IgD-negative memory B cell (primary cell): ENCODE measurements around the gene APOOL. TPM values are rescaled to one million over a fixed set of nuclear protein-coding genes. Genes with fewer than 3 reads are reported as not detected.
"Not testable (repeated sequence)": the region's sequence is repeated elsewhere in the genome, so short reads cannot be mapped to it uniquely, and the experiment has no call there.

ENCODE experiments used
- H3K27ac Mint-ChIP-seq, 3 donors: one replicate each; pipeline ENCODE4 v1.8.0; 2020 to 2022; ENCODE audit warnings: mild to moderate bottlenecking in 3 of 3, mixed read lengths in 3 of 3, moderate library complexity in 1 of 3
- H3K27me3 Mint-ChIP-seq: one replicate; pipeline ENCODE4 v1.8.0; 2021; ENCODE audit warnings: mixed read lengths
- H3K36me3 Mint-ChIP-seq: one replicate; pipeline ENCODE4 v1.8.0; 2020; ENCODE audit warnings: mild to moderate bottlenecking, mixed read lengths
- H3K4me1 Mint-ChIP-seq, 3 donors: one replicate each; pipeline ENCODE4 v1.8.0; 2020 to 2022; ENCODE audit warnings: mixed read lengths in 3 of 3, mild to moderate bottlenecking in 1 of 3
- H3K4me3 Mint-ChIP-seq, 4 donors: one replicate each; pipeline ENCODE4 v1.8.0; 2020 to 2022; ENCODE audit warnings: mild to moderate bottlenecking in 4 of 4, mixed read lengths in 4 of 4, moderate library complexity in 3 of 4
- H3K9me3 Mint-ChIP-seq, 3 donors: one replicate each; pipeline ENCODE4 v1.8.0; 2020 to 2021; ENCODE audit warnings: mixed read lengths in 3 of 3, mild to moderate bottlenecking in 1 of 3
- polyA plus RNA-seq: library from polyadenylated mRNA; unstranded; fragments of 300-500 nt; fragmentation: Illumina TruSeq; gene quantifications from one replicate; pipeline ENCODE4 v1.2.3, GENCODE V29; 2021

Gene APOOL
- polyA plus RNA-seq, 1 donor from 2014 or later, result 5.9 TPM

DNA sequence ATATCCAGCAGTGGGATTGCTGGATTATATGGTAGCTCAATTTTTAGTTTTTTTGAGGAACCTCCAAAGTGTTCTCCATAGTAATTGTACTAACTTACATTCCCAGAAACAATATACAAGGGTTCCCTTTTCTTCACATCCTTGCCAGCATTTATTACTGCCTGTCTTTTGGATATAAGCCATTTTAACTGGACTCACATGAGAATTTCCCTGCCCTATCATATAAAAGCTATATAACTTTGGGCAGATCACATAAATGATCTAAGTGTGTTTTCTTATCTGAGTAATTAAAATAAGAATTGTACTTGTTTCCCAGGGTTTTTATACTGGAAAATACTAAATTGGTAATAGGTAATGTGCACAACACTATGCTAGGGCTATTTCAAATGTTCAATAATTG lies 25.4 kb downstream of the APOOL start:
- H3K36me3 Mint-ChIP-seq, result no peaks in the 10 kb centered on the region
- H3K4me3 Mint-ChIP-seq, result no peak overlapping the region
- H3K4me1 Mint-ChIP-seq, result peaks cover 1 to 4% (median 3%) of the 10 kb centered on the region in 3 donors
- H3K9me3 Mint-ChIP-seq, result no peaks in the 10 kb centered on the region
- H3K27ac Mint-ChIP-seq, result no peak overlapping the region
- no peaks in the 10 kb centered on the region for H3K27me3 Mint-ChIP-seq

DNA sequence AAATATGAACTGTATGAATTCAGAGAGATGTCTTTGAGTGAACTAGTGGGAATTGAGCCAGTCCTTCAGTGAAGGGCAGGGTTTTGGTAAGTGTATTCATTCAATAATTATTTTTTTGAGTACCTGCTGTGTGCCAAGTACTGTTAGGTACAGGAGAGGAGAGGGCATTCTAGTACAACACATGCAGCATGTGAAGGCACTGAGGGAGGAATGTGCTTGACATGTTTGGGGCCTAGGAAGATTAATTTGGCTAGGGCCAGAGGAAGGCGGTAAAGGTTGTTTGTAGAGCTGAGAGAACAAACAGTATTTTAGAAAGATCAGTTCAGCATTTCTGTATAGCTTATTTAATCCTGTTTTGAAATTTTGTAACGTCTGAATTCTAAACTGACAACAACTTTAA lies 27.8 kb downstream of the APOOL start:
- H3K4me3 Mint-ChIP-seq, result no peak overlapping the region
- H3K27ac Mint-ChIP-seq, result no peak overlapping the region
- H3K9me3 Mint-ChIP-seq, result no peaks in the 10 kb centered on the region
- H3K36me3 Mint-ChIP-seq, result no peaks in the 10 kb centered on the region
- H3K27me3 Mint-ChIP-seq, result no peaks in the 10 kb centered on the region
- H3K4me1 Mint-ChIP-seq, result peaks cover 1 to 3% (median 3%) of the 10 kb centered on the region in 3 donors

DNA sequence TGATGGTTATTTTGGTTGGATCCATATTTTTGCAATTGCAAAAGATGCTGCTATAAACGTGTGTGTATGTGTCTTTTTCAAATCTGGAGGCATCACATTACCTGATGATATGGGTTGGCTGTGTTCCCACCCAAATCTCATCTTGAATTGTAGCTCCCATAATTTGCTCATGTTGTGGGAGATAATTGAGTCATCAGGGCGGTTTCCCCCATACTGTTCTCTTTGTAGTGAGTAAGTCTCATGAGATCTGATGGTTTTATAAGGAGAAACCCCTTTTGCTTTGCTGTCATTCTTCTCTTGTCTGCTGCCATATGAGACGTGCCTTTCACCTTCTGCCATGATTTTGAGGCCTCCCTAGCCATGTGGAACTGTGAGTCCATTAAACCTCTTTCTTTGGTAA lies 33.4 kb downstream of the APOOL start:
- Mint-ChIP-seq H3K27me3 (no peaks in the 10 kb centered on the region), H3K4me3 (no peak overlapping the region), H3K9me3 (peaks cover 0 to 8% (median 0%) of the 10 kb centered on the region in 3 donors), H3K27ac (no peak overlapping the region), H3K4me1 (peaks cover 0 to 5% (median 0%) of the 10 kb centered on the region in 3 donors), H3K36me3 (peaks cover 2% of the 10 kb centered on the region)

DNA sequence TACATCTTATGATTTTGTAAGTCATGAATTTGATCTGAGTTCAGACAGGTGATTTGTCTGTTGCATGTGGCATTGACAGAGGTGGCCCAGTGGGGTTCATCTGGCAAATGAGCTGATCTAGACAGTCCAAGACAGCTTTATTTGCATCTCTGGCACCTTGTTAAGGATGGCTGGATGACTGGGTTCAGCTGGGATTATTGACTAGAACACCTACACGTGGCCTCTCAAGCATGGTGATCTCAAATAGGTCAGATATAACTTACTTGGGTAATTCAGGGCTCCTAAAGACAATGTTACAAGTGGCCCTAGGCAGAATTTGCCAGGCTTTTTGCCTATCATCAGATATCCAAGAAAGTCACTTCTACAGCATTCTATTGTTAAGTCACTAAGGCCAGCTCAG lies 48.0 kb downstream of the APOOL start:
- no peaks in the 10 kb centered on the region for H3K27me3 Mint-ChIP-seq

DNA sequence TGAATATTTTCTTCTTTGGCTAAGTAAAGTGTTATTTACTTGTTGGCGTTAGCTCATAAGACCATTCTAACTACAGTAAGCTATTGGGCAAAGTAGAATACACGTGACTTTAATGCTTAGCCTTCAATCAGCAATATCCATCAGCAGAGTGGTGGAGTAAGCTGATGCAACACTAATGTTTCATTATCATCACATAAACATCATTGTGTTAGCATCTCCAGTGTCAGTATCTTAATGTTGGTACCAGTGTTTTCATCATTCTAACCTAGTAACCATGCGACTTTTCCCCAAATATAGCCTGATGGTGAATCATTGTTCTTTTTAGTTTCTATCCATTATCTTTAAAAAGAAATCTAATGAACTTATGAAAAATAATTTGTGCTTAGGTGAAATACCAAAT lies 48.5 kb downstream of the APOOL start:
- Mint-ChIP-seq H3K4me3 (no peak overlapping the region), H3K27me3 (no peaks in the 10 kb centered on the region), H3K4me1 (no peaks in the 10 kb centered on the region), H3K36me3 (peaks cover 2% of the 10 kb centered on the region), H3K9me3 (no peaks in the 10 kb centered on the region), H3K27ac (no peak overlapping the region)

More for the DNA sequence above, 48.0 kb downstream of the APOOL start:
- no peaks in the 10 kb centered on the region for H3K9me3 Mint-ChIP-seq
- H3K4me3 Mint-ChIP-seq, result no peak overlapping the region
- no peaks in the 10 kb centered on the region for H3K4me1 Mint-ChIP-seq
- H3K27ac Mint-ChIP-seq, result no peak overlapping the region
- H3K36me3 Mint-ChIP-seq, result peaks cover under 1% of the 10 kb centered on the region

DNA sequence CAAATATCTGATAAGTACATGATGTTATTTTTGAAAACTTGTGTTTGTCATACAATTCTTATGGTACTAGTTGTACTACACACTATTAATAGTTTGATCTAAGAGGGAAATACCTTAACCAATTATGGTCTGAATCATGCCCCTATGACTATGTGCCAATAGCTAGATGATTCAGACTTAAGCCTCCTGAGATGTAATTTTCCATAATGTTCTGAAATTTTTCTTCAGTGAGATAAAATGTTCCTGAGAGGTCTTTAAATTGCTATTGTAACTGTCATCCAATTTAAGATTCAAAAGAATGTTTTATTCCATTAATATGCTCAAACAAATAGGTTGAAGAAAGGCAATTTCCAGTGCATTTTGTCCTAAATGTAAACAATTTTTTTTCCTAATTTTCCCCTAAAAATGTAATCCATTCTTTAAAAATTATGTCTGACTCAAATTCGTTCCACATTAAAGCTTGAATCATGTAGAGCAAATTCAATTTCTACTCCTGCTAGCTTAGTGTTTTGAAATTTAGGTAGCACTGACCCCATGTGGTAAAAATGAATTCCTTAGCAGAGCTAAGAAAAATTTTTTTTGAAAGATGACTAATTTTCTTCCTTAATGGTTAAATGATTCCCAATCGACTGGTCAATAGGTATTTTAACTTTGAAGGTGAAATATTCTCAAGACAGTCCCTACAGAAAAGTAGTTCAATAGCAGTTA lies 49.1 kb downstream of the APOOL start:
- H3K9me3 Mint-ChIP-seq, result no peaks in the 10 kb centered on the region
- H3K4me1 Mint-ChIP-seq, result no peaks in the 10 kb centered on the region
- no peak overlapping the region for H3K4me3 Mint-ChIP-seq
- H3K36me3 Mint-ChIP-seq, result peaks cover 2% of the 10 kb centered on the region
- H3K27ac Mint-ChIP-seq, result no peak overlapping the region
- no peaks in the 10 kb centered on the region for H3K27me3 Mint-ChIP-seq

DNA sequence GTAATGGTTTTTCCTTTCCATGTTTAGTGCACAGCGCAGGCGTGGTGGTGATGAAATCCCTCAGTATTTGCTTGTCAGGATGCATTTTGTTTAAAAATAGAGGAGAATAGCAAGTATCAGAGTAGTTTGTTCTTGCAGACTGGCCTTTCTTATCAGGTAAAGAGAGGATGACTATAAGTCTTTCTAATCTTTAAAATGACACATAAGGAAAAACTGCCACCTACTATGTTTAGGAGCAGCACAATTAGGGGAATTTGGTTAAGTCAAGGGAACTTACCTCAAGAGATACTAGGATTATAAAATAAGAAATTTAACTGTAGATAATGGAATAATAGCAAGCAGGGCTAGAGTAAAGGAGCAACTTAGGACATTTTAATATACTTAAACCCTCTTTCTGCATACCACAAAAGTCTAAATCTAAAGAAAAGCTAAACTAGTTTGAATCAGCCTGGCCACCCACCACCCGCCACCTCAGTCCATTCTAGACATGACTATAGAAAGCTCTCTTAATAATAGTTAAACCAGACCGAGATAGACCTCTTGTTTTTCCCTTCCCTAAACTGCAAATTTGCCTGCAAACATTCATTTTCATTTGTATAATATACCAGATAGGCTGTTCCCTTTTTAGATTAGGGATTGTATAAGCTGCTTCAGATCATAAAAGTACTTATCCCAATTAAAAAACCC lies 62.0 kb downstream of the APOOL start:
- Mint-ChIP-seq H3K27me3 (no peaks in the 10 kb centered on the region), H3K27ac (no peak overlapping the region), H3K36me3 (peaks cover 8% of the 10 kb centered on the region), H3K9me3 (peaks cover 0 to 4% (median 0%) of the 10 kb centered on the region in 3 donors), H3K4me1 (peaks cover 0 to 2% (median 0%) of the 10 kb centered on the region in 3 donors), H3K4me3 (no peak overlapping the region)

DNA sequence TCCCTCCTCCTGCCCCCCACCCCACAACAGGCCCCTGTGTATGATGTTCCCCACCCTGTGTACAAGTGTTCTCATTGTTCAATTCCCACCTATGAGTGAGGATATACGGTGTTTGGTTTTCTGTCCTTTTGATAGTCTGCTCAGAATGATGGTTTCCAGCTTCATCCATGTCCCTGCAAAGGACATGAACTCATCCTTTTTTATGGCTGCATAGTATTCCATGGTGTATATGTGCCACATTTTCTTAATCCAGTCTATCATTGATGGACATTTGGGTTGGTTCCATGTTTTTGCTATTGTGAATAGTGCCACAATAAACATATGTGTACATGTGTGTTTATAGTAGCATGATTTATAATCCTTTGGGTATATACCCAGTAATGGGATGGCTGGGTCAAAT lies 73.6 kb downstream of the APOOL start:
- not testable (repeated sequence) for H3K9me3 Mint-ChIP-seq, H3K36me3 Mint-ChIP-seq, H3K4me1 Mint-ChIP-seq, H3K4me3 Mint-ChIP-seq, H3K27me3 Mint-ChIP-seq, H3K27ac Mint-ChIP-seq

DNA sequence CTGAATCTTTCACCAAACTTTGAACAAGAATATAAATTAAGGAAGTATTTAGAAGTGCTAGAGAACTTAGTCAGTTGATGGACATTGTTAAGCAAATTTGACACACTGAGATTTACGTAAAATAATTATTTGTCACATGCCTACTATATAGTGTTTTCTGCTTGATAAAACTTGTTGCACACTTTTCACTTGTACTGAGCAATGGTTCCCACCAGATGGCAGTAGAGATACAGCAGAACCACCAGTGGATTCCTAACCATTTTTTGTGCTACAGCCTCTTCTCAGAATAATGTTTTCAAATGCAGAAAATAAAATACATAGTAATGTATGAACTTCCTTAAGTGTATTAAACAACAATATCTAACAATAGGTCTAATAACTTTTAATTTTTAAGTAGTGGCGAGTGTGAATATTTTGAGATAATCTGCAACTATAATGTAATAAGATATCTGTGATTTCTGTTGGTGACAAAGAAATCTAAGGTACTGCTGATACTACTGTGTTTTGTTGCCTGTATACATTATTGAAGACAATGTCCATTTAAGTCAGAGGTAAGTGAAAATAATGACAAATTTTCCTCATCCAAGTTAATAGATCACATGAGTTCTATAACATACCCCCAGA lies 81.2 kb downstream of the APOOL start:
- Mint-ChIP-seq H3K4me1 (no peaks in the 10 kb centered on the region), H3K27me3 (no peaks in the 10 kb centered on the region), H3K36me3 (peaks cover 11% of the 10 kb centered on the region), H3K9me3 (peaks cover 0 to 2% (median 0%) of the 10 kb centered on the region in 3 donors), H3K4me3 (no peak overlapping the region), H3K27ac (peak overlapping the region in 1 of 3 donors; percentile 44)

DNA sequence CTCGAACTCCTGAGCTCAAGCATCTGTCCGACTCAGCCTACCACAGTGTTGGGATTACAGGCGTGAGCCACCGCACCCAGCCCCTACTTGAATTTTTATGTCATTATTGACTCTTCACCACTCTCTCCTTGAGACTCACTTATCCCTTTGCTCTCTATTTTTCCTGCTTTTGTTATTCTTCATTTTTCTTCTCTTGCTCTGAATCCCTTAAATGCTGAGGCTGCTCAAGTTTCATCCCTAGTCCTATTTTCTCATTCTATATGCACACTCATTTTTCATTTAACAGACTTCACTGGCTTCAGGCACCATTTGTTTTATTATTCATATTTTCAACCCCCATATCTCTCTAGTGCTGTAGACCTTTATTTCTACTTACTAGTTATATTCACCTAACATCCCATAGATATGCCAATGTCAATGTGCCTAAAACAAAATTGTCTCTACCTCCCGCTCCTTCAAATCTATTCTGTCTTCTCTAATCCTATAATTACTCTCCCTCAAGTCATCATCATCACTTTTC lies 85.7 kb downstream of the APOOL start:
- H3K4me3 Mint-ChIP-seq, result no peak overlapping the region
- no peaks in the 10 kb centered on the region for H3K27me3 Mint-ChIP-seq
- H3K27ac Mint-ChIP-seq, result no peak overlapping the region
- peaks cover 0 to 2% (median 0%) of the 10 kb centered on the region in 3 donors for H3K9me3 Mint-ChIP-seq
- H3K4me1 Mint-ChIP-seq, result no peaks in the 10 kb centered on the region
- peaks cover 11% of the 10 kb centered on the region for H3K36me3 Mint-ChIP-seq

DNA sequence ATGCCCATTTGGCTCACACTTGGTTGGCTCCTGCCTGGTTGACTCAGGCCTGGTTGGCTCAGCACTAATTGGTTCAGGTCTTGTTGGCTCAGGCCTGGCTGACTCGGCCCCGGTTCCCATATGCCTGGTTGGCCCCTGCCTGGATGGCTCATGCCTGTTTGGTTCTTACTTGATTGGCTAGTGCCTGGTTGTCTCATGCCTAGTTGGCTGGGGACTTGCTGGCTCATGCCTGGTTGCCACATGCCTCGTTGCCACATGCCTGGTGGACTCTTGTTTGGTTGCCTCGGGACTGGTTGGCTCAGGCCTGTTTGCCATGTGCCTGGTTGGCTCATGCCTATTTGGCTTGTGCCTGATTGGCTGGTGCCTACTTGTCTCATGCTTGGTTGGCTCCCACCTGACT lies 103.7 kb downstream of the APOOL start:
- Mint-ChIP-seq H3K27me3 (no peaks in the 10 kb centered on the region), H3K27ac (no peak overlapping the region), H3K4me1 (peaks cover 0 to 3% (median 0%) of the 10 kb centered on the region in 3 donors), H3K4me3 (no peak overlapping the region), H3K9me3 (no peaks in the 10 kb centered on the region), H3K36me3 (no peaks in the 10 kb centered on the region)

DNA sequence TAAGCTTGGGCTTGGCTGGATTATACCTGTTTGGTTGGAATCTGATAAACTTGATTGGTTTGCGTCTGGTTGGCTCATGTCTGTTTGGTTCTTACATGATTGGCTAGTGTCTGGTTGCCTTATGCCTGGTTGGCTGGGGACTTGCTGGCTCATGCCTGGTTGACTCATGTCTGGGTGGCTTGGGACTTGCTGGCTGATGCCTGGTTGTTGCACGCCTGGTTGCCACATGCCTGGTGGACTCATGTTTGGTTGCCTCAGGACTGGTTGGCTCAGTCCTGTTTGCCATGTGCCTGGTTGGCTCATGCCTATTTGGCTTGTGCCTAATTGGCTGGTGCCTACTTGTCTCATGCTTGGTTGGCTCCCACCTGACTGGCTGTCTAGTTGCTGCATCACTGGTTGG lies 104.5 kb downstream of the APOOL start:
- no peaks in the 10 kb centered on the region for H3K9me3 Mint-ChIP-seq
- no peaks in the 10 kb centered on the region for H3K36me3 Mint-ChIP-seq
- no peaks in the 10 kb centered on the region for H3K27me3 Mint-ChIP-seq
- H3K4me1 Mint-ChIP-seq, result peaks cover 0 to 6% (median 0%) of the 10 kb centered on the region in 3 donors
- H3K27ac Mint-ChIP-seq, result no peak overlapping the region
- no peak overlapping the region for H3K4me3 Mint-ChIP-seq

DNA sequence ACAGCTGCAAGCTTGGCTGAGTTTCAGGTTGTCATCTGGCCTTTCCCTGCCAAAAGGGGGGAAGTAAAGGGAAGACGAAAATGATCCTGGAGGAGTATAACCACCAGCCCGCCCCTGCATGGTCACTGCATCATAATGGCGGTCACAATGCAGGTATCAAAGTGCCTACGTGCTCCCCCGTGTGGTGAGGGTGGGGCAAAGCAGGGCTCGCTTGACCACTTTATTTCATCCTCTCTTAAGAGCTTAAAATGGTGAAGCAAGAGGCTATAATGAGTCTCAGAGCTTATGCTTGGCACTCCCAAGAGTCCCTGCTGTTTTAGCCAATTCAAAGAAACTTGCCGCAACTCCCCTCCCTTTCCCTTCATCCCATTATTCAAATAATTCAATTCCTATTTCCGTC lies 105.6 kb downstream of the APOOL start:
- H3K36me3 Mint-ChIP-seq, result no peaks in the 10 kb centered on the region
- no peaks in the 10 kb centered on the region for H3K9me3 Mint-ChIP-seq
- H3K4me3 Mint-ChIP-seq, result no peak overlapping the region
- H3K4me1 Mint-ChIP-seq, result peaks cover 0 to 6% (median 0%) of the 10 kb centered on the region in 3 donors
- no peaks in the 10 kb centered on the region for H3K27me3 Mint-ChIP-seq
- H3K27ac Mint-ChIP-seq, result no peak overlapping the region

DNA sequence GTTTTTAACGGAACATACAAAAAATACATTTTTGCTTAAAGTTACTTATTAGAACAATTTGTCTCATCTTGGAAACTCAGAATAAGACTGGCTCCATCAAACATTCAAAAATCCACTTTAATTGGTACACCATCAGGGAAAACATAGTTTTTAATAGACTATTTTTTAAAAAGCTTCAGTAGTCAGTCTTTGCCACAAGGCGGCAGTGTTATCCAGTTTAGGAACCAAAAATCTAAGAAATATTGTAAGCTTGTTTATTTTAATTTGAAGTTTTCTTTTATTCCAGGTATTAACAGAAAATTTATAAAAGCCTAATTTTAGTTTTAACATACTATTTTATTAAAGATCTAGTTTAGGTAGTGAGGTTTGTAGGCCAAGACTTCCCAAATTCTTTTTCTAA lies 107.7 kb downstream of the APOOL start:
- H3K27me3 Mint-ChIP-seq, result no peaks in the 10 kb centered on the region
- H3K4me1 Mint-ChIP-seq, result peaks cover 0 to 6% (median 0%) of the 10 kb centered on the region in 3 donors
- no peaks in the 10 kb centered on the region for H3K9me3 Mint-ChIP-seq
- H3K27ac Mint-ChIP-seq, result no peak overlapping the region
- no peaks in the 10 kb centered on the region for H3K36me3 Mint-ChIP-seq
- H3K4me3 Mint-ChIP-seq, result no peak overlapping the region

DNA sequence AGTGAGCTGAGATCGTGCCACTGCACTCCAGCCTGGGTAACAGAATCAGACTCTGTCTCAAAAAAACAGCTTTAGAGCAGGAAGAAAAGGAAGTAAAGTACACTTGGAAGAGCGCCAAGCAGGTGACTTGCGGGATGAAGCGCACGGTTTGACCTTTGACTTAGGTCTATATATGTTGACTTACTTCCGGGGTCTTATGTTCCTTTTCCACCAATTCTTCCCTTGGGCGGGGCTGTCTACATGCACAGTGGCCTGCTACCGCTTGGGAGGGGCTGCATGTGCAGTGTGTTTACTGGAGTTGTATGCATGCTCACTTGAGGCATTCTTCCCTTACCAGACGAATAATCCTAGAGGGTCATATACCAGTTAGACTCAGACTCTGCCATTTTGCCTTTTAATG lies 108.6 kb downstream of the APOOL start:
- Mint-ChIP-seq H3K27ac (no peak overlapping the region), H3K36me3 (no peaks in the 10 kb centered on the region), H3K27me3 (no peaks in the 10 kb centered on the region), H3K9me3 (no peaks in the 10 kb centered on the region), H3K4me3 (no peak overlapping the region), H3K4me1 (peaks cover 0 to 6% (median 0%) of the 10 kb centered on the region in 3 donors)
